Astrocyte (in vitro differentiated cells and primary cell): Measurements from ENCODE around the gene FNDC3B.

Source experiments
- CTCF ChIP-seq: IDR thresholded peaks from 2 replicates; pipeline ENCODE4 v1.5.1; 2011; ENCODE audit warnings: low read depth, mild to moderate bottlenecking, inconsistent platforms, low read length, moderate library complexity; ENCODE audit not compliant: insufficient read depth
- EZH2 ChIP-seq: IDR thresholded peaks from 2 replicates; pipeline ENCODE4 v1.6.1; 2012; ENCODE audit warnings: mild to moderate bottlenecking, low read length, inconsistent platforms; ENCODE audit not compliant: insufficient read depth

GRCh38 chr3:172100482-172100881 lies 61.1 kb downstream of the FNDC3B start:
- no peak for TF ChIP-seq CTCF
- no peak for TF ChIP-seq EZH2
